HG03159 (cell line): ENCODE results near the gene AKAP13.
"Not testable (repeated sequence)": the region's sequence is repeated elsewhere in the genome, so short reads cannot be mapped to it uniquely, and the experiment has no call there.

Source experiments
- ATAC-seq: cut with Tn5 transposase; IDR thresholded peaks from one replicate; pipeline ENCODE4 v1.9.1; 2021; ENCODE audit warnings: mild to moderate bottlenecking, moderate library complexity; ENCODE audit not compliant: unreplicated experiment

Gene AKAP13

GRCh38 chr15:85651548-85651947 lies 271.1 kb downstream of the AKAP13 start:
- no peak for ATAC-seq

DNA sequence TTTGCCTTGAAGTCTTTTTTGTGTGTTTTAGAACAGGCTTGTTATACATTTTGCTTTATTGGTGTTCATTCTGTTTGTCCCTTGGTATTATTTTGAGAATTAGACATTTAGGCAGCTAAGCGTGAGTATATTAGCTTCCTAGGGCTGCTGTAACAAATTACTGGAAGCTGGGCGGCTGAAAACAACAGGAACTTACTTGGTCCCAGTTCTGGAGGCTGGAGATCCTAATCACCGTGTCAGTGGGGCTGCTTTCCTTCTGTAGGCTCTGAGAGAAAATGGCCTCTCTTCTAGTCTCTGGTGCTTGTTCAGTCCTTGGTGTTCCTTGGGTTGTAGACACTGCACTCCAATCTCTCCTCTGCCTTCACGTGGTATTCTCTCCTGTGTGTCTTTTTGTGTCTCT lies 272.1 kb downstream of the AKAP13 start:
- ATAC-seq, result no peak

GRCh38 chr15:85657132-85657531 lies 276.7 kb downstream of the AKAP13 start:
- no peak for ATAC-seq

GRCh38 chr15:85658816-85659215 lies 278.4 kb downstream of the AKAP13 start:
- no peak for ATAC-seq

DNA sequence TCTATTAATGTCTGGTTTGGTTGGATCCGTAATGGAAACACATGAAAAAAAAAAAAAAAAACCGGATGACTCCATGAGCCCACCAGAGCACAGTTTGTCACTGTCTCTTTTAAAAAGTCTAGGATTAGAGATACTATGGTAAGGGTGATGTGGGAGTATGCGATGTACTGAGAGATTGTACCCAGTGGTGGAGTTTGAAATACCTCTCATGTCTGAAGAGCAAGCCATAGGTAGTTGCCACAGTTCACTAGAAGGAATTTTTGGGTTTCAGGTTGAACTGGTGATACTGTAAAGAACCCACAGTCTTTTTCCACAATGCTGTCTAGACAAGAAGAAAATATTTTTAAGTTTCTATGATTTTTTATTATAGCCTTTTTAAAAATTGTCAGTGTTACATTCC lies 281.5 kb downstream of the AKAP13 start:
- ATAC-seq, result no peak

- ATAC-seq, result not testable (repeated sequence)
Observed at GRCh38 chr15:85665677-85666076, 285.3 kb downstream of the AKAP13 start.

GRCh38 chr15:85667491-85668424 lies 287.4 kb downstream of the AKAP13 start:
- peak; percentile 91 for ATAC-seq

- no peak for ATAC-seq
Observed at GRCh38 chr15:85671156-85671555, 290.8 kb downstream of the AKAP13 start.

DNA sequence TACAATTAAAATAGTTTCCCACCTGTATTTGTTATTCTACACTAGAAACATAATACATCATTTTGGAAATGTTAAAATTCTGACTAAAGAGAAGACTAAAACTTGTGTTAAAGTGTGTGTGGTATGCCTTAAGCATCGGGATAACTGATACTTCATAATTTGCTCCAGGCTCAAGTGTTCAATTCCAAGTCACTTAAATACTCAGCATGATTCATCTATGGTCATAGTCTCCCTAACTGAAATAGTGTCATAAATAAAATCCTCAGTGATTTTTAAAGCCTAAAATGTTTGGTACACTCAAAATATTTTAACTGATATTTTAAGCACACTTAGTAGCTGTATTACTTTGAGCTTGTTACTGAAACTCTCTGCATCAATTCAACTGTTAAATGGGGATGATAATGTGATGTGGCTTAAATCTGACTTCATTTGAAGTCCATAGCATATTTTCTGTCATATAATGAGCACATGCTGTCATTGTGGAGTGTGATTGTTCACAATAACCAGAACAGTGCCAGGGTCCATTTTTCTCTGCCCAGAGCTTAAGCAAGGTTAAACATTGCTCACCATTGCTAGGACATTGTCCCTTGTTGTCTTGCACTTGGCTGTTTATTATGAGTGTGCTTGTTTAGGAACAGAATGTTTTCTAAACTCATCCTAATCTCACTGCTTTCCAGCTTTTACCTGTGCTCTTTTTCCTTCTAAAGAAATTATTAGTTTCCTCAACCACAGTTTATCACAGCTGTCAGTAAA lies 292.1 kb downstream of the AKAP13 start:
- no peak for ATAC-seq

DNA sequence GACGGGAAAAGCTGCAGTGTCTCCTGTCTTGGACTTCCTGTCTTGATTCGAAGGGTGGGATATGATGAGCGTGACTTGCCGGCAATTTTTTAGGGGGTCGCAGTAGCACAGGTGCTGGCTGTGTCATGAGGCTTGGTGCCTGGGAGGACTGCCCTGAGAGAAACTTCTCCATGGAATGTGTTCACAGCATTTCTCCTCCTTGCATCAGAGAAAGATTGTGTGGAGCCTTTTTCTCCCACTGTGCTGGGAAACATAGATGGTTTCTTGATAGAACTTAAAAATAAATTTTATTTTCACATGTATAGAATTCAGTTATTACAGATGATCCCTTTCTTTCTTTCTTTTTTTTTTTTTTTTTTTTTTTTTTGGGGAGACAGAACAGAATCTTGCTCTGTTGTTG lies 292.9 kb downstream of the AKAP13 start:
- ATAC-seq, result no peak

GRCh38 chr15:85676342-85677098 lies 296.1 kb downstream of the AKAP13 start:
- no peak for ATAC-seq

DNA sequence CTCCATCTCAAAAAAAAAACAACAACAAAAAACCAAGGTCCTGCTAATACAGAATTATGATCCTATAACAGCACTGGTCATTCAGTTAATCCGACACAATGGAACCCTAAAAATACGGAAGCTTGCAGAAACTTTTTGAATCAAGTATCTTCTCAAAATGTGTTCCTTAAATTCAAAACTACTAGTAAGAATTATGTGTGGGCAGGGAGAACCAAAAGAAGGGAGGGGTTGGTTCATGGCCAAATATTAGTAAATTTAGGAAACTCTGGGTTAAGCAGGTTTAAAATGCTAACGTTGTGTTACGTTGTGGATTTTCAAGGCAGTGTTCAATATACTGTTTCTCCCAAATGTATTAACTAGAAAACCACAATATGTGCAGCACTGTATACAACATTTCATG lies 298.8 kb downstream of the AKAP13 start:
- no peak for ATAC-seq

DNA sequence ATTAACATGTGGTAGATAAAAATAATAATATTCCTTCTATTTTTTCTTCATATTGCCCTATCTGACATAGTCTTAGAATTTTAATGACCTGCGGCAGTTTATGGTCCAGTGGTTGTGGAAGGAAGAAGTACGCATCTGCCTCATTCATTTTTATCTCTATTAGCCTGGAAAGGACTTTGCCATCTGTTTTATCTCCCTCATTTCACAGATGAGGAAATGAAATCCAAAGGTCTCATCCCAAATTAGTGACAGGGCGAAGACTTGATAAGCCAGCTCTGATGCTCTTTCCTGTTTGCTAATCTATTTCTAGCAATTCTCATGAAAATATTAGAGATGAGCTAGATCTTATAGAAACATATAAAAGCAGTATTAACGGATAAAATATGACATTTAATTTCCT lies 301.0 kb downstream of the AKAP13 start:
- ATAC-seq, result no peak

- ATAC-seq, result no peak
Observed at GRCh38 chr15:85684174-85684710, 303.8 kb downstream of the AKAP13 start.

DNA sequence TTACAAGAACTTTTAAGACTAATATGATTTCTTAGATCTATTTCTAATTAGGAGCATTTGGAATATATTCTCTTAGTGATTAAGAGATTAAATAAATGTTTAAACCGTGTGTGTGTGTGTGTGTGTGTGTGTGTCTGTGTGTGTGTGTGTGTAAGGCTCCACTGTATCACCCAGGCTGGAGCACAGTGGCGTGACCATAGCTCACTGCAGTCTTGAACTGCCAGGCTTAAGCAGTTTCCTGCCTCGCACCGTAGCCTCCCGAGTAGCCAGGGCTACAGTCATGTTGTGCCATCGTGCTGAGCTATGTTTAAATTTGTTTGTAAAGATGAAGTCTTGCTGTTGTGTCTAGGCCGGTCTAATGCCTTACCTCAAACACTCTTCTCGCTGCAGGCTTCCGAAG lies 305.0 kb downstream of the AKAP13 start:
- ATAC-seq, result no peak

DNA sequence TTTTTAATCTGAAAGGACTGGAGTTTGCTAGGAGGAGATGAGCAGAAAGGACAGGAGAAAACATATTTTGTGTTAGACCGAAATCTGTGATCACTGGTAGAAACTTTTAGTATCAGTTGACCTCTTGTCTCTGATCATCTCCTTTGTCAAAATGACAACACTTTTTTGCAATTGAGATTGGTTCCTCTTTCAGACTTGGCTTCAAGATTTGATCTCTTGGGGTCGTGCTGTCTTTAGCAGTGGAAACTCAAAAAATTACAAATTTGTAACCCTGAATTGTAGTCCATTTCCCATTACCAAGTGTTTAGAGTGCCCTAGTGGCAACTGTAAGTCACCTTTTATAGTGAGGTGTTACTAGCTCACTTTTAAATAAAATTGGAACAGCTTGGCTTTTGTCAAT lies 306.9 kb downstream of the AKAP13 start:
- ATAC-seq, result no peak

GRCh38 chr15:85688711-85689110 lies 308.3 kb downstream of the AKAP13 start:
- ATAC-seq, result no peak

DNA sequence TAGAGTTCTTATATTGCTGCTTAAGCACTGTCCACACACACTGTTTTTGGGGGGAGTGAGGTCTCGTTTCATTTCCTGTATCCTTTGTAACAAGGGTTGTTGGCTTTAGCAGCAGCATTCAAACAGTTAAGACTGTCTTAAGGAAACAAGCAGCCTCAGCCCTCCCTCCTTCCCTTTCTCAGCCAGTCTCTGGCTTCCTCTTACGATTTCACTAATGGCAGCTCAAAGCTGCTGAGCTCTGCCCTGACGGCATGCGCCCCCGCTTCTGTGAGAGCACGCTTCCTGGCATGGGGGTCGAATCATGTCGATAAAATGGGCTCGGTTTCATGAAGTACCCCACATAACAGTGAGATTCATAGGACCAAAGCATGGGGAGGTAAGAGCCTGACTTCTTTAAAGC lies 309.3 kb downstream of the AKAP13 start:
- peak; percentile 44 for ATAC-seq

GRCh38 chr15:85690561-85691231 lies 310.3 kb downstream of the AKAP13 start:
- ATAC-seq, result peak; percentile 46
